ENCODE measurements around the gene SERPINA12.

DNA sequence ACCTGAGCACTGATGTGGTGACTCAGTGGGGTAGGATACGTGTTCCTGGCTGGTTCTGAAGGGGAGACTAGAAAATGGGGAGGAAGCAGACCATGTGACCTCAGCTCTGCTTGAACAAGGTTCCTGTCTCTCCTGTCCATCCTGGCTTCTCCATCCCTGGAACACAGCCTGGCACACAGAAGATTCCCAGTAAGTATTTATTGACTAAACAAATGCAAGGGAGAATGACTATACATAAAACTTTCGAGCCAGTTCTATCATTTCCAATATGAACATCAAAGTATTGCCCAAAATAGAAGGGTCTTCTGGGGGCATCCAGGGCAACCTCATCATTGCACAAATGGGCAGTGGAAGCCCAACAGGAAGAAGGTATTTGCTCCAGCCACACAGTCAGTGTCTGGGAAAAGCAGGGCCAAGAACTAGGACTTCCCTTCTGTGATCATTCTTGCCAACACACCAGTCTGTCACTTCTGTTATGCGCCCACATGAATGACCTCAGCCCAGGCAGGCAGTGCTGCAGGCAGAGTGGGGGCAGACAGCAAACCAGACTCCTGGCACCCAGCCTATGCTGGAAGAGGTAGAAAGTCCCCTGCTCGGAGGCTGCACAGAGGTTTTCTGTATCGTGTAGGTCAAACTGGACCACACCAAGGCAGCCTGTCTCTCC is 27.7 kb downstream of the SERPINA12 start:
- TF ChIP-seq, protein P1, sequence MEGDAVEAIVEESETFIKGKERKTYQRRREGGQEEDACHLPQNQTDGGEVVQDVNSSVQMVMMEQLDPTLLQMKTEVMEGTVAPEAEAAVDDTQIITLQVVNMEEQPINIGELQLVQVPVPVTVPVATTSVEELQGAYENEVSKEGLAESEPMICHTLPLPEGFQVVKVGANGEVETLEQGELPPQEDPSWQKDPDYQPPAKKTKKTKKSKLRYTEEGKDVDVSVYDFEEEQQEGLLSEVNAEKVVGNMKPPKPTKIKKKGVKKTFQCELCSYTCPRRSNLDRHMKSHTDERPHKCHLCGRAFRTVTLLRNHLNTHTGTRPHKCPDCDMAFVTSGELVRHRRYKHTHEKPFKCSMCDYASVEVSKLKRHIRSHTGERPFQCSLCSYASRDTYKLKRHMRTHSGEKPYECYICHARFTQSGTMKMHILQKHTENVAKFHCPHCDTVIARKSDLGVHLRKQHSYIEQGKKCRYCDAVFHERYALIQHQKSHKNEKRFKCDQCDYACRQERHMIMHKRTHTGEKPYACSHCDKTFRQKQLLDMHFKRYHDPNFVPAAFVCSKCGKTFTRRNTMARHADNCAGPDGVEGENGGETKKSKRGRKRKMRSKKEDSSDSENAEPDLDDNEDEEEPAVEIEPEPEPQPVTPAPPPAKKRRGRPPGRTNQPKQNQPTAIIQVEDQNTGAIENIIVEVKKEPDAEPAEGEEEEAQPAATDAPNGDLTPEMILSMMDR (IDR thresholded peaks at IDR 0.05; ENCODE audit: low read length), result no peak
- TF ChIP-seq EZH2 (IDR thresholded peaks at IDR 0.05; ENCODE audit: borderline replicate concordance, low read length), result no peak
